T-helper 2 cell treated with Interferon-gamma antibody and Interleukin-4, amounts not matched to agents 5 μg/mL and 100 μg/mL, for 36 hours (primary cell): ENCODE measurements around the gene OR13C9.

Experiments
- DNase-seq: peaks from one replicate; pipeline ENCODE4 v3.0.0; 2021; ENCODE audit warnings: low spot score
- H3K27ac Mint-ChIP-seq: one replicate; pipeline ENCODE4 v1.8.0; 2021; ENCODE audit warnings: mild to moderate bottlenecking, mixed read lengths
- H3K27me3 Mint-ChIP-seq: one replicate; pipeline ENCODE4 v1.8.0; 2021; ENCODE audit warnings: low read depth, mixed read lengths
- H3K36me3 Mint-ChIP-seq: one replicate; pipeline ENCODE4 v1.8.0; 2021; ENCODE audit warnings: low read depth, mixed read lengths
- H3K4me1 Mint-ChIP-seq: one replicate; pipeline ENCODE4 v1.8.0; 2021; ENCODE audit warnings: low read depth, mixed read lengths
- H3K4me3 Mint-ChIP-seq: one replicate; pipeline ENCODE4 v1.8.0; 2022; ENCODE audit warnings: mild to moderate bottlenecking, moderate library complexity, mixed read lengths
- H3K9me3 Mint-ChIP-seq: one replicate; pipeline ENCODE4 v1.8.0; 2021; ENCODE audit warnings: mixed read lengths

OR13C9 gene

DNA sequence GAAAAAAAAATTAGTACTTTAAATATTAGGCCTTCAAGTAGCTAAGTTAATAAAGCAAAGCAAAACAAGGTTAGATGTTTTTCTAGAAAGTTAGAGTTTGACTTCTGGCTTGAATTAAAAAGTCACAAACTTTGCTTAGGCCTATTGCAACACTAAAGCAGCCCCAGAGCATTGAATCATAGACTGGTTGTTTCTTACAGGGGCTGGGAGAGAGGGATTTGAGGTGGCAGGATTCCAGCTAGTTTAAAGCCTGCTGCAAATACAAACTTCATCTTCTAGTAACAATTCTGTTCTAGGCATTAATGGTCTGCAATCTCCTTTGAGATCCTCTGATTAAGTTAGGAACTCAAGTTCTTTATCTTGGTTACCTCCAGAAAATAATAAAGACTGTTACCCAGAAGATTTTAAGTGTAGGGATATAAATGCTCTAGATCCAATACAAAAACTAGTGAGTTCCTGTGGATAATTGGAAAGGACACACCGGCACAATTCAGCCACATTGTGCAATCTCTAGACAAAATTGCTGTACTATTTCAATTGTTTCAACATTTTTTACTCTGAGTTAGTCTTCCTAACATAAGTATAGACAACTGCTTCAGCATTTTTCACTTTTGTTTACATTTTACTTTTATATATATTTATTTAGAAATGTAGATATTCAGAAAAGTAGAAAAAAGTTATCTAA lies 31.4 kb downstream of the OR13C9 start:
- no peaks in the 10 kb centered on the region for H3K9me3 Mint-ChIP-seq

DNA sequence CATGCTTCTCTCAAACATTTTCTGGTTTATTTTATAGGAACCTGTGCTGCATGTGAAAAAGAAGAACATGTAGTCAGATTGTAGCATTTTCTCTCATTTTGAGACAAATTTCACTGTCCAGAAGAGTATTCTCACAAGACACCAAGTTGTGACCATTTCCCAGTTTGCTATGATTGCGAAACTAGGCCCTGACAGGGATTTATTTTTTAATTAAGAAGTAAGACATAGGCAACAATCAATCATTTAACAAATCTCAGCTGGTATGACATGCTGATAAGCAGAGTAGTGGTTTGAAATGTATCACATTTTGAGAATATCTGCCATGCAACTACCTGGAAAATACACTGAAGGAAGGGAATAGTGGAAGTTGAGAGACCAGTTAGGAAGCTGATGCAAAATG lies 37.4 kb downstream of the OR13C9 start:
- Mint-ChIP-seq H3K27ac (no peak overlapping the region), H3K4me3 (no peak overlapping the region), H3K4me1 (no peaks in the 10 kb centered on the region), H3K27me3 (no peaks in the 10 kb centered on the region), H3K36me3 (no peaks in the 10 kb centered on the region), H3K9me3 (no peaks in the 10 kb centered on the region)
- no peak for DNase-seq

More for the DNA sequence above, 31.4 kb downstream of the OR13C9 start:
- no peak overlapping the region for H3K27ac Mint-ChIP-seq
- no peaks in the 10 kb centered on the region for H3K36me3 Mint-ChIP-seq
- no peaks in the 10 kb centered on the region for H3K27me3 Mint-ChIP-seq
- DNase-seq: no peak
- no peak overlapping the region for H3K4me3 Mint-ChIP-seq
- no peaks in the 10 kb centered on the region for H3K4me1 Mint-ChIP-seq

DNA sequence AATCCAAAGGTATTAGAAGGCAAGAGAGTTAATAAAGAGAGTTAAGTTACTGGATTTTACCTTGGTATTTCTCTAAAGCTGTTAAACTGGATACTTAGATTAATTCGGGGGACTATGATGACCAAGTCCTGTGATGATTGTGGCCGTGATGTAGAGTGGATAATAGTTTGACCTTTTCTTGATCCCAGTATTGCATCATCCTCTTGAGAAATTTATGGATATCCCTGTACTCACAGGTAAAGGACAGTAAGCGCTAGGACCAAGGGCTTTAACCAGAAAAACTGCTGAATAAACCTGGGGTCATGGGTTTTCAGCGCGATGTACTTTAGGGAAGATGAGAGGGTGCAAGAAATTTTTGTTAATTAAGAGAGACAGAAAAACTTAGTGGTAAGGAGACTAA lies 40.7 kb downstream of the OR13C9 start:
- no peak overlapping the region for H3K4me3 Mint-ChIP-seq
- H3K27ac Mint-ChIP-seq: no peak overlapping the region
- DNase-seq: no peak
- no peaks in the 10 kb centered on the region for H3K36me3 Mint-ChIP-seq
- H3K4me1 Mint-ChIP-seq: no peaks in the 10 kb centered on the region
- H3K27me3 Mint-ChIP-seq: no peaks in the 10 kb centered on the region
- peaks cover 4% of the 10 kb centered on the region for H3K9me3 Mint-ChIP-seq

DNA sequence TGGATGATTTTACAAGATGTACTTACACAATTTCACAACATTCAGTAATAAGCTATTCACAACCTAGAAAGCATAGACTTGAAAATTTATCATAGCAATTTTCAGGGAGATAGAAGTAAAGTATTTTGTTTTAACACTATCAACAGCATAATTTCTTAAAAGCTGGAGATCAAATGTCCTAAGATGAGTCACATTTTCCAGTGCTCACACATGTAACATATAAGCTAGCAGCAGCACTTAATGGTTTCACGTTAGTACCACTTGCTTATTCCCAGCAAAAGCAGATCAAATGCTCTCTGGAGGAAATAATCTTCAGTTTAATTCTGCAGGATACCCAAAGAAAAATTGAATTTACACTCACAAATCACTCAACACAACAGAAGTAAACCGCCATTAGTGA lies 42.5 kb downstream of the OR13C9 start:
- no peak overlapping the region for H3K4me3 Mint-ChIP-seq
- H3K27ac Mint-ChIP-seq: no peak overlapping the region
- peaks cover 4% of the 10 kb centered on the region for H3K9me3 Mint-ChIP-seq
- no peaks in the 10 kb centered on the region for H3K27me3 Mint-ChIP-seq
- no peaks in the 10 kb centered on the region for H3K36me3 Mint-ChIP-seq
- DNase-seq: no peak
- H3K4me1 Mint-ChIP-seq: no peaks in the 10 kb centered on the region

DNA sequence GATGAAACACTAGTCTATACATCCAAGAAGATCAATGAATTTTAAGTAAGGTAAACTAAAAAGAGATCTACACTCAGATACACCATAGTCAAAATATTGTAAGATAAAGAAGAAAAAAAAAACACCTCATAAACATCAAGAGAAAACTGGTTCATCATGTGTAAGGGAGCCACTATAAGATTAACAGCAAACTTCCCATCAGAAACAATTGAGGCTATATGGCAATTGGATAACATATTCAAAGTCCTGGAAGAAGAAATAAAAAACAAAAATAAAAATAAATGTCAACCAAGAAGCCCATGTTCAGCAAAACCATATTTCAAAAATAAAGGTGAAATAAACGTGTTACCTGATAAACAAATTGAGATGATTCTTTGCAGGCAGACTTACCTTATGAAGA lies 45.4 kb downstream of the OR13C9 start:
- no peaks in the 10 kb centered on the region for H3K27me3 Mint-ChIP-seq
- DNase-seq: no peak
- no peaks in the 10 kb centered on the region for H3K36me3 Mint-ChIP-seq
- no peak overlapping the region for H3K4me3 Mint-ChIP-seq
- peaks cover 4% of the 10 kb centered on the region for H3K9me3 Mint-ChIP-seq
- H3K27ac Mint-ChIP-seq: no peak overlapping the region
- no peaks in the 10 kb centered on the region for H3K4me1 Mint-ChIP-seq

DNA sequence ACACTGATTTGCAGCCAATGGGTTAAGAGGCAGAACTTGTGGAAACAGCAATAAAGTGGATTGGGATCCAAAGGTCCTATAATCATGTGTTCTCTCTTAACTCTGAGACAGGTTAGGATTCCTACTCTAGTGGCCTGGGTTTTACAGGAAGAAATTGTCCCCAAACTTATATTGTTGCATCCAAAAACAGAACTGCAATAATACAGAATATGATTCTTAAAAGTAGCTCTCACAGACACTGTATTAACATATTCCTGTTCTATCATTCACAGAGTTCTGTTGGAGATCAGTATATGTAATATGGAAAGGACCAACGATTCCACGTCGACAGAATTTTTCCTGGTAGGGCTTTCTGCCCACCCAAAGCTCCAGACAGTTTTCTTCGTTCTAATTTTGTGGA lies 49.1 kb downstream of the OR13C9 start, which contains the start of gene OR13C8:
Gene OR13C8 (plus strand): TSS at position 301 of the 400 bp plus-strand sequence. CDS start 0 bp downstream, at position 301.
- no peak for DNase-seq
- Mint-ChIP-seq H3K4me3 (no peak within 1 kb of the TSS), H3K9me3 (peaks cover 4% of the 10 kb centered on the region), H3K27me3 (no peaks in the 10 kb centered on the region), H3K27ac (no peak within 1 kb of the TSS), H3K36me3 (no peaks in the 10 kb centered on the region), H3K4me1 (no peaks in the 10 kb centered on the region)
